HepG2 (cell line): ENCODE data around the gene PHKG2. TPM values are rescaled to one million over a fixed set of nuclear protein-coding genes. Genes with fewer than 3 reads are reported as not detected.
A peak's percentile ranks its signal among the peaks of the same experiment; 100 is the strongest.

ENCODE experiments used
- ATAC-seq: fragments of 200-7000 bp; cut with Tn5 transposase; 3 replicates; pipeline ENCODE4 v1.9.1; 2020; ENCODE audit warnings: mild to moderate bottlenecking, moderate library complexity
- BruUV-seq: library from RNA; stranded (reverse); fragments of 400-500 nt; replicated peaks from 2 replicates; lab custom pipeline; 2021; lab: Mats Ljungman, UMichigan
- CTCF ChIA-PET: fragments of 300-600 bp; formaldehyde crosslinking; extraction: SDS; loops from one replicate; lab custom pipeline; 2021; ENCODE audit warnings: low total read pairs, inconsistent platforms, low intra/inter-chr PET ratio; lab: Yijun Ruan, JAX
- POLR2A ChIA-PET: fragments of 350-600 bp; sonication (Branson Sonifier 250); formaldehyde crosslinking; loops from one replicate; lab custom pipeline; 2020; ENCODE audit warnings: antibody characterized with exemption, inconsistent platforms; lab: Yijun Ruan, JAX
- DNase-seq: peaks from one replicate; pipeline ENCODE4 v3.0.0-alpha.2; 2015; ENCODE audit warnings: low spot score
- FAIRE-seq: peaks from 3 replicates; lab custom pipeline; 2011; peaks lifted over from hg19 to GRCh38; lab: Jason Lieb, UNC
- H2AFZ ChIP-seq: one replicate; pipeline ENCODE4 v1.6.1; 2011; ENCODE audit warnings: low read length, inconsistent platforms
- H3K27ac ChIP-seq: fragments of 300-600 bp; 3 replicates; pipeline ENCODE4 v1.8.0; 2011; ENCODE audit warnings: mixed run types, mild to moderate bottlenecking, mixed read lengths, low read length, inconsistent platforms; ENCODE audit not compliant: insufficient read depth; ENCODE audit errors: extremely low read length
- H3K27me3 ChIP-seq, 2 experiments: fragments of 200-600 bp in 1 of 2; 2 replicates in 1 of 2; 3 replicates in 1 of 2; pipeline versions ENCODE4 v1.6.0 to v1.8.0; 2011; ENCODE audit warnings: low read length in 2 of 2, mild to moderate bottlenecking in 2 of 2, moderate library complexity in 2 of 2, inconsistent platforms in 1 of 2; ENCODE audit not compliant: insufficient read depth in 2 of 2, control insufficient read depth in 1 of 2
- H3K36me3 ChIP-seq, 2 experiments: fragments of 200-600 bp in 1 of 2; replicated peaks in 1 of 2; 2 replicates in 1 of 2; 3 replicates in 1 of 2; pipeline versions ENCODE4 v1.5.1 to v1.8.0; 2011; ENCODE audit warnings: low read length in 2 of 2, inconsistent platforms in 1 of 2; ENCODE audit not compliant: insufficient read depth in 2 of 2, control insufficient read depth in 1 of 2
- H3K4me1 ChIP-seq: 2 replicates; pipeline ENCODE4 v1.5.1; 2012; ENCODE audit warnings: low read length, inconsistent platforms; ENCODE audit not compliant: insufficient read depth
- H3K4me2 ChIP-seq: 2 replicates; pipeline ENCODE4 v1.6.0; 2011; ENCODE audit warnings: low read depth, low read length, inconsistent platforms
- H3K4me3 ChIP-seq, 3 experiments: fragments of 200-600 bp in 1 of 3; sonication (generic), shearing (Covaris generic) in 1 of 3; replicated peaks in 1 of 3; 2 replicates each; pipeline ENCODE4 v1.5.1; 2011 to 2016; ENCODE audit warnings: low read length in 3 of 3, inconsistent platforms in 2 of 3, low read depth in 2 of 3, mild to moderate bottlenecking in 2 of 3, control low read depth in 1 of 3, mixed read lengths in 1 of 3; ENCODE audit not compliant: insufficient read depth in 1 of 3
- H3K79me2 ChIP-seq: one replicate; pipeline ENCODE4 v1.6.1; 2011; ENCODE audit warnings: low read length, inconsistent platforms; ENCODE audit not compliant: insufficient read depth
- H3K9ac ChIP-seq: 2 replicates; pipeline ENCODE4 v1.6.0; 2011; ENCODE audit warnings: mild to moderate bottlenecking, low read depth, low read length, inconsistent platforms; ENCODE audit not compliant: insufficient read depth
- H3K9me3 ChIP-seq: 2 replicates; pipeline ENCODE4 v1.5.1; 2012; ENCODE audit warnings: mild to moderate bottlenecking, low read length
- H4K20me1 ChIP-seq: 2 replicates; pipeline ENCODE4 v1.6.0; 2011; ENCODE audit warnings: inconsistent platforms, mild to moderate bottlenecking, low read length, moderate library complexity; ENCODE audit not compliant: insufficient read depth
- ATF7 ChIP-seq, 2 experiments: fragments of 450-650 bp in 1 of 2; sonication (generic) in 1 of 2; formaldehyde crosslinking in 1 of 2; IDR thresholded peaks; 2 replicates each; pipeline versions ENCODE4 v1.4.0 to v1.6.1; 2016 to 2020; ENCODE audit warnings: antibody characterized with exemption in 1 of 2, mild to moderate bottlenecking in 1 of 2, missing genetic modification reagents in 1 of 2
- HIC2 ChIP-seq: sonication (generic); formaldehyde crosslinking; IDR thresholded peaks from 2 replicates; pipeline ENCODE4 v1.9.0; 2022; ENCODE audit warnings: low read depth, missing genetic modification reagents
- HOXA7 ChIP-seq: sonication (generic); formaldehyde crosslinking; IDR thresholded peaks from 2 replicates; pipeline ENCODE4 v1.8.1; 2022; ENCODE audit warnings: mild to moderate bottlenecking, missing genetic modification reagents, moderate library complexity
- HOXA9 ChIP-seq: sonication (generic); formaldehyde crosslinking; IDR thresholded peaks from 2 replicates; pipeline ENCODE4 v1.8.1; 2022; ENCODE audit warnings: missing genetic modification reagents, mild to moderate bottlenecking, moderate library complexity, borderline replicate concordance
- NFE2L1 ChIP-seq: sonication (generic); formaldehyde crosslinking; IDR thresholded peaks from 2 replicates; pipeline ENCODE4 v1.4.0; 2020; ENCODE audit warnings: missing genetic modification reagents, mild to moderate bottlenecking, borderline replicate concordance
- PAX8 ChIP-seq: sonication (generic); formaldehyde crosslinking; IDR thresholded peaks from 2 replicates; pipeline ENCODE4 v1.8.0; 2022; ENCODE audit warnings: mild to moderate bottlenecking, missing genetic modification reagents, borderline replicate concordance
- PBX3 ChIP-seq: sonication (generic); formaldehyde crosslinking; IDR thresholded peaks from 2 replicates; pipeline ENCODE4 v1.8.1; 2023; ENCODE audit warnings: missing genetic modification reagents, inconsistent platforms, borderline replicate concordance
- PLRG1 ChIP-seq: fragments of 450-650 bp; conservative IDR thresholded peaks from 2 replicates; pipeline ENCODE4 v1.6.1; 2016
- SP140L ChIP-seq: sonication (generic); formaldehyde crosslinking; IDR thresholded peaks from 2 replicates; pipeline ENCODE4 v1.4.0; 2020; ENCODE audit warnings: missing genetic modification reagents, borderline replicate concordance
- SYNCRIP ChIP-seq: fragments of 200-400 bp; formaldehyde crosslinking; IDR thresholded peaks from 2 replicates; pipeline ENCODE4 v1.6.1; 2018; ENCODE audit warnings: mild to moderate bottlenecking, low read depth, low read length; ENCODE audit not compliant: insufficient read depth
- USF2 ChIP-seq, 2 experiments: sonication (generic) in 1 of 2; formaldehyde crosslinking in 1 of 2; IDR thresholded peaks; 2 replicates each; pipeline versions ENCODE4 v1.5.1 to v1.6.1; 2011 to 2020; ENCODE audit warnings: borderline replicate concordance in 1 of 2, low read depth in 1 of 2, low read length in 1 of 2, mild to moderate bottlenecking in 1 of 2, missing genetic modification reagents in 1 of 2, moderate library complexity in 1 of 2
- ZBTB20 ChIP-seq: sonication (generic); formaldehyde crosslinking; IDR thresholded peaks from 2 replicates; pipeline ENCODE4 v1.8.1; 2023; ENCODE audit warnings: missing genetic modification reagents, low read depth, mild to moderate bottlenecking, borderline replicate concordance
- ZNF317 ChIP-seq: sonication (generic); formaldehyde crosslinking; IDR thresholded peaks from 2 replicates; pipeline ENCODE4 v1.5.0; 2020; ENCODE audit warnings: mild to moderate bottlenecking, missing genetic modification reagents
- ZNF780A ChIP-seq: sonication (generic); formaldehyde crosslinking; IDR thresholded peaks from 2 replicates; pipeline ENCODE4 v1.8.0; 2022; ENCODE audit warnings: mild to moderate bottlenecking, missing genetic modification reagents, moderate library complexity
- ZNF782 ChIP-seq: sonication (generic); formaldehyde crosslinking; IDR thresholded peaks from 2 replicates; pipeline ENCODE4 v1.4.0; 2020; ENCODE audit warnings: missing genetic modification reagents, mild to moderate bottlenecking, borderline replicate concordance
- ZSCAN29 ChIP-seq: sonication (generic); formaldehyde crosslinking; conservative IDR thresholded peaks from 2 replicates; pipeline ENCODE4 v1.4.0; 2020; ENCODE audit warnings: mild to moderate bottlenecking, missing genetic modification reagents
- WGBS: methylation state at CpG from one replicate; pipeline ENCODE4 v1.1.6; 2017; ENCODE audit warnings: low lambda C conversion rate; 5-methylcytosine and 5-hydroxymethylcytosine counted together
- in situ Hi-C: cut with HindIII; loops from 2 replicates; pipeline ENCODE4 v1.10.0; 2017; ENCODE audit warnings: low pct_unique_long_range_greater_than_20kb; ENCODE audit not compliant: extremely low pct_ligation_motif_present
- intact Hi-C: fragments of 100-400 bp; cut with micrococcal nuclease; formaldehyde crosslinking; loops from one replicate; pipeline ENCODE4 v1.10.0; 2022; ENCODE audit not compliant: unreplicated experiment
- polyA plus RNA-seq, 8 experiments: library from polyadenylated mRNA; depleted of rRNA in 3 of 8; stranded (reverse) in 7 of 8; unstranded in 1 of 8; fragments of >200 nt; fragmentation: Illumina TruSeq in 4 of 8; extraction: Trizol in 4 of 8; gene quantifications; 2 replicates each; pipeline versions ENCODE4 v1.2.1 to v1.2.3, GENCODE V29; 2011 to 2016; ENCODE audit warnings: low read depth in 4 of 8, missing spikeins in 1 of 8, mixed read lengths in 1 of 8; ENCODE audit not compliant: insufficient read depth in 1 of 8
- total RNA-seq, 5 experiments: library from RNA; depleted of rRNA; stranded (reverse); fragments of >200 nt; fragmentation: Illumina TruSeq; extraction: Trizol; gene quantifications; 2 replicates each; pipeline ENCODE4 v1.2.3, GENCODE V29; 2016; ENCODE audit warnings: low read depth in 1 of 5

The PHKG2 gene
- total and polyA plus RNA-seq, 2 of the 13 experiments (the other 11 are each of a cell fraction or from before 2014, with no cell fraction given) = 37.4 to 42.1 TPM

- H3K9ac ChIP-seq = peak overlapping the region; percentile 92
- ATAC-seq (no peak), FAIRE-seq (no peak), DNase-seq (no peak)
- CTCF ChIA-PET = no interaction called here
- peaks cover 24 to 46% of the 10 kb centered on the region in 2 experiments for H3K36me3 ChIP-seq
- H3K9me3 ChIP-seq = no peaks in the 10 kb centered on the region
- peaks cover 36% of the 10 kb centered on the region for H3K4me1 ChIP-seq
- intact Hi-C loops = loop anchor here (1.0 to 5.0 kb wide), 2 partner anchors 27 to 37 kb away; partner anchors contain the start of gene PHKG2
- WGBS = 50% methylated on average over 2 of the region's 15 CpGs
- no peak overlapping the region for H2AFZ ChIP-seq
- H3K4me3 ChIP-seq = peak overlapping the region; percentile 63 to 88 (median 75); a peak in 5 of 6 replicates
- H4K20me1 ChIP-seq = no peaks in the 10 kb centered on the region
- no TSS peak for BruUV-seq
- H3K27me3 ChIP-seq = no peaks in the 10 kb centered on the region; a peak in 1 of 5 replicates
- peak overlapping the region; percentile 95 for H3K4me2 ChIP-seq
- in situ Hi-C loops = no loop called here
- peak overlapping the region; percentile 89 for H3K27ac ChIP-seq
- POLR2A ChIA-PET = interaction anchor here (0.9 to 2.2 kb wide), 16 partner anchors 8 to 343 kb away, joined by 3 to 34 read pairs (median 8); partner anchors contain the start of genes FBRS, FBXL19, KAT8 and PHKG2
- peaks cover 9% of the 10 kb centered on the region for H3K79me2 ChIP-seq
- TF ChIP-seq HIC2 = 0 out of 2 replicates have a peak, but pooled peaks have one; percentile 10
- 0 out of 2 replicates have a peak, but pooled peaks have one; percentile 15 for TF ChIP-seq NFE2L1 (CRISPR knock-in tag)
- TF ChIP-seq HOXA9 (CRISPR knock-in tag) = 0 out of 2 replicates have a peak, but pooled peaks have one; percentile 6
- peak; percentile 6; the same call in 1 of the 2 replicates for TF ChIP-seq ZNF780A
- TF ChIP-seq PLRG1 = no peak
- TF ChIP-seq SYNCRIP = no peak
- TF ChIP-seq USF2 (IDR thresholded peaks at IDR 0.05; ENCODE audit: low read depth, low read length) = peak; percentile 2; the same call in 1 of the 2 replicates
- TF ChIP-seq USF2 (CRISPR knock-in tag; IDR thresholded peaks at IDR 0.05; ENCODE audit: borderline replicate concordance) = no peak
- peak; percentile 4; the same call in 1 of the 2 replicates for TF ChIP-seq HOXA7 (CRISPR knock-in tag)
- no peak for TF ChIP-seq SP140L
- 0 out of 2 replicates have a peak, but pooled peaks have one; percentile 33 for TF ChIP-seq ZNF317 (CRISPR knock-in tag)
- no peak for TF ChIP-seq ATF7 (IDR thresholded peaks at IDR 0.05)
- 0 out of 2 replicates have a peak, but pooled peaks have one; percentile 13 for TF ChIP-seq ATF7 (CRISPR knock-in tag; IDR thresholded peaks at IDR 0.05)
- no peak for TF ChIP-seq ZBTB20 (CRISPR knock-in tag)
- TF ChIP-seq PBX3 (CRISPR knock-in tag) = no peak
- TF ChIP-seq ZNF782 (CRISPR knock-in tag) = 0 out of 2 replicates have a peak, but pooled peaks have one; percentile 36
- no peak for TF ChIP-seq PAX8 (CRISPR knock-in tag)
- TF ChIP-seq ZSCAN29 (CRISPR knock-in tag) = 0 out of 2 replicates have a peak, but pooled peaks have one; percentile 6
Measured at GRCh38 chr16:30775131-30775391, 26.8 kb downstream of the PHKG2 start.
